KOPT-K1 (cell line): Measurements from ENCODE around the gene PRRC2C.
"Not testable (repeated sequence)": the region's sequence is repeated elsewhere in the genome, so short reads cannot be mapped to it uniquely, and the experiment has no call there.

Experiments used
- H3K27ac ChIP-seq: fragments of 200-600 bp; sonication (generic); 2 replicates; pipeline ENCODE4 v1.5.1; 2016; ENCODE audit warnings: antibody characterized with exemption, mild to moderate bottlenecking, low read depth, low read length; ENCODE audit not compliant: poor library complexity, severe bottlenecking
- H3K36me3 ChIP-seq: fragments of 200-600 bp; sonication (generic); 2 replicates; pipeline ENCODE4 v1.5.1; 2017; ENCODE audit warnings: antibody characterized with exemption, mild to moderate bottlenecking, low read length, moderate library complexity; ENCODE audit not compliant: insufficient read depth
- H3K9me3 ChIP-seq: fragments of 200-600 bp; sonication (generic); 2 replicates; pipeline ENCODE4 v1.5.1; 2017; ENCODE audit warnings: antibody characterized with exemption, low read length, mild to moderate bottlenecking; ENCODE audit not compliant: insufficient read depth, poor library complexity, severe bottlenecking

The PRRC2C gene

GRCh38 chr1:171588230-171588629, 102.9 kb downstream of the PRRC2C start:
- Histone ChIP-seq H3K36me3 (peaks cover 94% of the 10 kb centered on the region), H3K9me3 (no peaks in the 10 kb centered on the region), H3K27ac (no peak overlapping the region)

GRCh38 chr1:171590022-171590421, 104.7 kb downstream of the PRRC2C start:
- H3K36me3 ChIP-seq = peaks cover 93% of the 10 kb centered on the region

GRCh38 chr1:171595324-171595723, 110.0 kb downstream of the PRRC2C start:
- no peaks in the 10 kb centered on the region for H3K9me3 ChIP-seq
- H3K36me3 ChIP-seq = peaks cover 71% of the 10 kb centered on the region
- no peak overlapping the region for H3K27ac ChIP-seq

More at GRCh38 chr1:171590022-171590421, 104.7 kb downstream of the PRRC2C start:
- no peaks in the 10 kb centered on the region for H3K9me3 ChIP-seq
- H3K27ac ChIP-seq = no peak overlapping the region

- H3K36me3 ChIP-seq = peaks cover 63% of the 10 kb centered on the region
- H3K9me3 ChIP-seq = no peaks in the 10 kb centered on the region
- H3K27ac ChIP-seq = no peak overlapping the region
Measured at GRCh38 chr1:171596119-171596518, 110.8 kb downstream of the PRRC2C start.

- Histone ChIP-seq H3K9me3 (no peaks in the 10 kb centered on the region), H3K36me3 (peaks cover 57% of the 10 kb centered on the region), H3K27ac (no peak overlapping the region)
Measured at GRCh38 chr1:171596705-171597104, 111.4 kb downstream of the PRRC2C start.

GRCh38 chr1:171597203-171597602, 111.9 kb downstream of the PRRC2C start:
- Histone ChIP-seq H3K9me3 (no peaks in the 10 kb centered on the region), H3K36me3 (peaks cover 52% of the 10 kb centered on the region), H3K27ac (no peak overlapping the region)

- not testable (repeated sequence) for H3K9me3 ChIP-seq, H3K27ac ChIP-seq
- peaks cover 23% of the 10 kb centered on the region for H3K36me3 ChIP-seq
Measured at GRCh38 chr1:171600310-171600709, 115.0 kb downstream of the PRRC2C start.

- Histone ChIP-seq H3K36me3 (peaks cover 17% of the 10 kb centered on the region), H3K9me3 (no peaks in the 10 kb centered on the region), H3K27ac (no peak overlapping the region)
Measured at GRCh38 chr1:171600862-171601261, 115.5 kb downstream of the PRRC2C start.

- H3K27ac ChIP-seq, H3K9me3 ChIP-seq, H3K36me3 ChIP-seq: not testable (repeated sequence)
Measured at GRCh38 chr1:171603042-171603441, 117.7 kb downstream of the PRRC2C start.

GRCh38 chr1:171606402-171606941, 121.1 kb downstream of the PRRC2C start:
- Histone ChIP-seq H3K36me3 (no peaks in the 10 kb centered on the region), H3K9me3 (no peaks in the 10 kb centered on the region), H3K27ac (no peak overlapping the region)

- Histone ChIP-seq H3K36me3 (no peaks in the 10 kb centered on the region), H3K9me3 (no peaks in the 10 kb centered on the region), H3K27ac (no peak overlapping the region)
Measured at GRCh38 chr1:171610385-171610784, 125.1 kb downstream of the PRRC2C start.

- Histone ChIP-seq H3K27ac (no peak overlapping the region), H3K9me3 (no peaks in the 10 kb centered on the region), H3K36me3 (no peaks in the 10 kb centered on the region)
Measured at GRCh38 chr1:171611306-171611705, 126.0 kb downstream of the PRRC2C start.

GRCh38 chr1:171613282-171613681, 128.0 kb downstream of the PRRC2C start:
- Histone ChIP-seq H3K9me3 (no peaks in the 10 kb centered on the region), H3K27ac (no peak overlapping the region)

GRCh38 chr1:171615122-171615906, 130.0 kb downstream of the PRRC2C start:
- H3K9me3 ChIP-seq, H3K27ac ChIP-seq, H3K36me3 ChIP-seq: not testable (repeated sequence)

More at GRCh38 chr1:171613282-171613681, 128.0 kb downstream of the PRRC2C start:
- H3K36me3 ChIP-seq = no peaks in the 10 kb centered on the region

- no peaks in the 10 kb centered on the region for H3K36me3 ChIP-seq
- no peak overlapping the region for H3K27ac ChIP-seq
Measured at GRCh38 chr1:171616586-171616985, 131.3 kb downstream of the PRRC2C start.

GRCh38 chr1:171622152-171622462, 136.8 kb downstream of the PRRC2C start, which contains the start of gene MYOCOS:
MYOCOS (plus strand) TSS chr1:171622243; CDS start chr1:171623884, 1,641 bp downstream.
- no peaks in the 10 kb centered on the region for H3K36me3 ChIP-seq
- no peaks in the 10 kb centered on the region for H3K9me3 ChIP-seq

More at GRCh38 chr1:171616586-171616985, 131.3 kb downstream of the PRRC2C start:
- H3K9me3 ChIP-seq = no peaks in the 10 kb centered on the region

More at GRCh38 chr1:171622152-171622462, 136.8 kb downstream of the PRRC2C start, which contains the start of gene MYOCOS:
- no peak within 1 kb of the TSS for H3K27ac ChIP-seq
